NCI-H187 treated with DMSO at 0.1 percent for 48 hours (cell line): ENCODE results near the gene MASP1.

Experiments used
- DNase-seq: peaks from one replicate; lab custom pipeline; 2025; lab: John Stamatoyannopoulos, UW

Gene MASP1

GRCh38 chr3:187293516-187294430 is 2.2 kb upstream of the MASP1 start:
- no peak for DNase-seq

GRCh38 chr3:187292631-187293515 is 1.3 kb upstream of the MASP1 start:
- no peak for DNase-seq

GRCh38 chr3:187292181-187292580 is 644 bp upstream of the MASP1 start:
- DNase-seq, result no peak

- DNase-seq, result no peak
Measured at GRCh38 chr3:187291001-187291511, 481 bp downstream of the MASP1 start.

- no peak for DNase-seq
Measured at GRCh38 chr3:187290503-187290902, 1.0 kb downstream of the MASP1 start.

GRCh38 chr3:187288855-187289605 is 2.5 kb downstream of the MASP1 start:
- no peak for DNase-seq

GRCh38 chr3:187288131-187288854 is 3.2 kb downstream of the MASP1 start:
- DNase-seq, result no peak

- DNase-seq, result no peak
Measured at GRCh38 chr3:187287256-187287655, 4.3 kb downstream of the MASP1 start.

GRCh38 chr3:187286467-187287059 is 5.0 kb downstream of the MASP1 start:
- DNase-seq, result no peak

GRCh38 chr3:187281191-187281714 is 10.3 kb downstream of the MASP1 start:
- DNase-seq, result no peak

GRCh38 chr3:187280644-187281043 is 10.9 kb downstream of the MASP1 start:
- no peak for DNase-seq

- no peak for DNase-seq
Measured at GRCh38 chr3:187277129-187277462, 14.4 kb downstream of the MASP1 start.

- no peak for DNase-seq
Measured at GRCh38 chr3:187276397-187277128, 15.0 kb downstream of the MASP1 start.

GRCh38 chr3:187274977-187275338 is 16.6 kb downstream of the MASP1 start:
- no peak for DNase-seq

- DNase-seq, result no peak
Measured at GRCh38 chr3:187274315-187274976, 17.1 kb downstream of the MASP1 start.

- no peak for DNase-seq
Measured at GRCh38 chr3:187271582-187271981, 20.0 kb downstream of the MASP1 start.

- DNase-seq, result no peak
Measured at GRCh38 chr3:187269486-187269885, 22.1 kb downstream of the MASP1 start.

- no peak for DNase-seq
Measured at GRCh38 chr3:187267306-187267705, 24.2 kb downstream of the MASP1 start.

- no peak for DNase-seq
Measured at GRCh38 chr3:187266691-187267090, 24.8 kb downstream of the MASP1 start.
